GM23338 (cell line): Measurements from ENCODE around the gene HSPD1. TPM values are rescaled to one million over a fixed set of nuclear protein-coding genes. Genes with fewer than 3 reads are reported as not detected.

Source experiments
- ATAC-seq: fragments of 200-7000 bp; cut with Tn5 transposase; 3 replicates; pipeline ENCODE4 v1.9.1; 2020
- DNase-seq: peaks from one replicate; pipeline ENCODE4 v3.0.0-alpha.2; 2015; ENCODE audit warnings: low spot score
- H2AFZ ChIP-seq: fragments of 200-600 bp; sonication (generic); 2 replicates; pipeline ENCODE4 v1.8.0; 2016; ENCODE audit warnings: antibody characterized with exemption, mild to moderate bottlenecking, moderate library complexity
- H3F3A ChIP-seq: fragments of 200-600 bp; sonication (generic); replicated peaks from 2 replicates; pipeline ENCODE4 v1.8.0; 2017; ENCODE audit warnings: antibody characterized with exemption, mixed run types, low read depth
- H3K27ac ChIP-seq: fragments of 200-600 bp; sonication (generic); 2 replicates; pipeline ENCODE4 v1.6.1; 2016; ENCODE audit warnings: low read depth
- H3K27me3 ChIP-seq: fragments of 200-600 bp; sonication (generic); 2 replicates; pipeline ENCODE4 v1.8.0; 2016; ENCODE audit warnings: mild to moderate bottlenecking, mixed run types, moderate library complexity; ENCODE audit not compliant: insufficient read depth
- H3K36me3 ChIP-seq: fragments of 200-600 bp; sonication (generic); 2 replicates; pipeline ENCODE4 v1.8.0; 2016; ENCODE audit warnings: mild to moderate bottlenecking; ENCODE audit not compliant: insufficient read depth
- H3K4me1 ChIP-seq: fragments of 200-600 bp; sonication (generic); 2 replicates; pipeline ENCODE4 v1.8.0; 2016; ENCODE audit warnings: mild to moderate bottlenecking, moderate library complexity; ENCODE audit not compliant: insufficient read depth
- H3K4me2 ChIP-seq: fragments of 200-600 bp; sonication (generic); 2 replicates; pipeline ENCODE4 v1.7.1; 2017; ENCODE audit warnings: mixed run types
- H3K4me3 ChIP-seq: fragments of 200-600 bp; sonication (generic); 2 replicates; pipeline ENCODE4 v1.6.1; 2016; ENCODE audit warnings: mixed run types
- H3K79me2 ChIP-seq: fragments of 200-600 bp; sonication (generic); replicated peaks from 2 replicates; pipeline ENCODE4 v1.8.0; 2017; ENCODE audit warnings: mild to moderate bottlenecking; ENCODE audit not compliant: insufficient read depth
- H3K9me2 ChIP-seq: fragments of 200-600 bp; sonication (generic); 2 replicates; pipeline ENCODE4 v1.8.0; 2017; ENCODE audit not compliant: insufficient read depth
- H4K20me1 ChIP-seq: fragments of 200-600 bp; sonication (generic); replicated peaks from 2 replicates; pipeline ENCODE4 v1.8.0; 2017; ENCODE audit warnings: mild to moderate bottlenecking; ENCODE audit not compliant: insufficient read depth
- H3K27ac Mint-ChIP-seq: 2 replicates; pipeline ENCODE4 v1.8.0; 2020; ENCODE audit warnings: inconsistent platforms, mild to moderate bottlenecking, moderate library complexity, mixed read lengths
- H3K27me3 Mint-ChIP-seq: 3 replicates; pipeline ENCODE4 v1.8.0; 2022; ENCODE audit warnings: low read depth, mild to moderate bottlenecking, moderate library complexity, mixed read lengths, inconsistent platforms; ENCODE audit not compliant: insufficient read depth, poor library complexity
- H3K36me3 Mint-ChIP-seq: 3 replicates; pipeline ENCODE4 v1.8.0; 2021; ENCODE audit warnings: low read depth, mild to moderate bottlenecking, inconsistent platforms, moderate library complexity, mixed read lengths
- H3K4me1 Mint-ChIP-seq: 3 replicates; pipeline ENCODE4 v1.8.0; 2020; ENCODE audit warnings: mild to moderate bottlenecking, inconsistent platforms, mixed read lengths
- H3K4me3 Mint-ChIP-seq: 3 replicates; pipeline ENCODE4 v1.8.0; 2021; ENCODE audit warnings: moderate library complexity, mild to moderate bottlenecking, inconsistent platforms, mixed read lengths
- H3K9me3 Mint-ChIP-seq: 3 replicates; pipeline ENCODE4 v1.8.0; 2020; ENCODE audit warnings: moderate library complexity, mild to moderate bottlenecking, inconsistent platforms, mixed read lengths
- CTCF ChIP-seq, 2 experiments: fragments of 200-600 bp in 1 of 2; sonication (generic) in 1 of 2; conservative IDR thresholded peaks; 2 replicates each; pipeline versions ENCODE4 v1.5.1 to v1.6.1; 2016 to 2017; ENCODE audit warnings: antibody characterized with exemption in 2 of 2, low read depth in 2 of 2, mild to moderate bottlenecking in 2 of 2, moderate library complexity in 1 of 2
- ETS1 ChIP-seq: IDR thresholded peaks from 2 replicates; pipeline ENCODE4 v1.6.1; 2016; ENCODE audit warnings: antibody characterized with exemption
- EZH2phosphoT487 ChIP-seq: fragments of 200-600 bp; sonication (generic); IDR thresholded peaks from one replicate; pipeline ENCODE4 v1.8.1; 2018; ENCODE audit warnings: antibody characterized with exemption; ENCODE audit not compliant: unreplicated experiment
- JUNB ChIP-seq: IDR thresholded peaks from one replicate; pipeline ENCODE4 v1.6.1; 2016; ENCODE audit warnings: antibody characterized with exemption; ENCODE audit not compliant: unreplicated experiment
- NANOG ChIP-seq: IDR thresholded peaks from 2 replicates; pipeline ENCODE4 v1.6.1; 2016; ENCODE audit warnings: antibody characterized with exemption, borderline replicate concordance
- POLR2AphosphoS5 ChIP-seq: IDR thresholded peaks from 2 replicates; pipeline ENCODE4 v1.6.1; 2016; ENCODE audit warnings: antibody characterized with exemption, low read depth
- REST ChIP-seq: IDR thresholded peaks from one replicate; pipeline ENCODE4 v1.6.1; 2018; ENCODE audit warnings: antibody characterized with exemption; ENCODE audit not compliant: unreplicated experiment
- STAT1 ChIP-seq: IDR thresholded peaks from one replicate; pipeline ENCODE4 v1.6.1; 2016; ENCODE audit warnings: antibody characterized with exemption; ENCODE audit not compliant: unreplicated experiment
- ZNF331 ChIP-seq: fragments of 250-450 bp; sonication (Bioruptor Pico); IDR thresholded peaks from 2 replicates; pipeline ENCODE4 v1.5.0; 2020; ENCODE audit warnings: low read depth, mild to moderate bottlenecking, moderate library complexity
- polyA plus RNA-seq: library from polyadenylated mRNA; unstranded; fragments of >200 nt; fragmentation: Nextera tagmentation; extraction: Ambion mirVana; gene quantifications from 2 replicates; pipeline ENCODE4 v1.2.1, GENCODE V29; 2016
- total RNA-seq: library from RNA; depleted of rRNA; stranded (reverse); fragments of >200 nt; shearing (Covaris generic); gene quantifications from 2 replicates; pipeline ENCODE4 v1.2.3, GENCODE V29; 2014

The HSPD1 gene
- total and polyA plus RNA-seq, 2 experiments from 2014 or later, result 880 to 1,188 TPM

- no peak for TF ChIP-seq REST
Measured at GRCh38 chr2:197477797-197478196, 21.8 kb downstream of the HSPD1 start (continued).

GRCh38 chr2:197472166-197472565 lies 27.5 kb downstream of the HSPD1 start:
- Histone ChIP-seq H3K4me3 (no peak overlapping the region), H3K79me2 (no peaks in the 10 kb centered on the region), H2AFZ (no peak overlapping the region), H3K9me2 (no peaks in the 10 kb centered on the region), H3K4me2 (no peak overlapping the region), H3K27me3 (no peaks in the 10 kb centered on the region), H3K36me3 (peaks cover 38% of the 10 kb centered on the region), H3F3A (no peaks in the 10 kb centered on the region), H4K20me1 (no peaks in the 10 kb centered on the region), H3K27ac (no peak overlapping the region), H3K4me1 (no peaks in the 10 kb centered on the region)
- Mint-ChIP-seq H3K4me3 (no peak overlapping the region), H3K9me3 (no peaks in the 10 kb centered on the region; the same call in 2 of the 3 replicates), H3K27ac (no peak overlapping the region), H3K4me1 (no peaks in the 10 kb centered on the region), H3K36me3 (peaks cover 43% of the 10 kb centered on the region), H3K27me3 (no peaks in the 10 kb centered on the region)
- TF ChIP-seq STAT1, result no peak
- no peak for ATAC-seq
- no peak for DNase-seq

GRCh38 chr2:197464175-197464574 lies 35.5 kb downstream of the HSPD1 start:
- Histone ChIP-seq H2AFZ (no peak overlapping the region), H3K27me3 (no peaks in the 10 kb centered on the region), H3K4me2 (no peak overlapping the region), H3K4me3 (no peak overlapping the region), H3K36me3 (peaks cover 27% of the 10 kb centered on the region), H3K9me2 (no peaks in the 10 kb centered on the region), H3K4me1 (no peaks in the 10 kb centered on the region), H3F3A (no peaks in the 10 kb centered on the region), H3K27ac (no peak overlapping the region), H4K20me1 (peaks cover 5% of the 10 kb centered on the region; the same call in 1 of the 2 replicates), H3K79me2 (peaks cover 8% of the 10 kb centered on the region)
- no peak overlapping the region for H3K4me3 Mint-ChIP-seq
- no peaks in the 10 kb centered on the region; the same call in 2 of the 3 replicates for H3K9me3 Mint-ChIP-seq
- H3K36me3 Mint-ChIP-seq, result peaks cover 18% of the 10 kb centered on the region
- no peaks in the 10 kb centered on the region for H3K27me3 Mint-ChIP-seq
- DNase-seq (no peak), ATAC-seq (no peak)
- no peak overlapping the region for H3K27ac Mint-ChIP-seq
- H3K4me1 Mint-ChIP-seq, result no peaks in the 10 kb centered on the region
- no peak for TF ChIP-seq NANOG
- no peak for TF ChIP-seq POLR2AphosphoS5
- TF ChIP-seq REST, result no peak
- TF ChIP-seq STAT1, result no peak
- TF ChIP-seq EZH2phosphoT487, result no peak
- no peak for TF ChIP-seq ETS1
- no peak for TF ChIP-seq JUNB
- TF ChIP-seq ZNF331 (CRISPR knock-in tag), result no peak
- no peak for TF ChIP-seq CTCF (conservative IDR thresholded peaks at IDR 0.05; ENCODE audit: low read depth in 2 of 2)
